ENCODE data around the gene ARHGAP45.
A peak's percentile ranks its signal among the peaks of the same experiment; 100 is the strongest.
"Not testable (repeated sequence)": the region's sequence is repeated elsewhere in the genome, so short reads cannot be mapped to it uniquely, and the experiment has no call there.

Gene ARHGAP45

DNA sequence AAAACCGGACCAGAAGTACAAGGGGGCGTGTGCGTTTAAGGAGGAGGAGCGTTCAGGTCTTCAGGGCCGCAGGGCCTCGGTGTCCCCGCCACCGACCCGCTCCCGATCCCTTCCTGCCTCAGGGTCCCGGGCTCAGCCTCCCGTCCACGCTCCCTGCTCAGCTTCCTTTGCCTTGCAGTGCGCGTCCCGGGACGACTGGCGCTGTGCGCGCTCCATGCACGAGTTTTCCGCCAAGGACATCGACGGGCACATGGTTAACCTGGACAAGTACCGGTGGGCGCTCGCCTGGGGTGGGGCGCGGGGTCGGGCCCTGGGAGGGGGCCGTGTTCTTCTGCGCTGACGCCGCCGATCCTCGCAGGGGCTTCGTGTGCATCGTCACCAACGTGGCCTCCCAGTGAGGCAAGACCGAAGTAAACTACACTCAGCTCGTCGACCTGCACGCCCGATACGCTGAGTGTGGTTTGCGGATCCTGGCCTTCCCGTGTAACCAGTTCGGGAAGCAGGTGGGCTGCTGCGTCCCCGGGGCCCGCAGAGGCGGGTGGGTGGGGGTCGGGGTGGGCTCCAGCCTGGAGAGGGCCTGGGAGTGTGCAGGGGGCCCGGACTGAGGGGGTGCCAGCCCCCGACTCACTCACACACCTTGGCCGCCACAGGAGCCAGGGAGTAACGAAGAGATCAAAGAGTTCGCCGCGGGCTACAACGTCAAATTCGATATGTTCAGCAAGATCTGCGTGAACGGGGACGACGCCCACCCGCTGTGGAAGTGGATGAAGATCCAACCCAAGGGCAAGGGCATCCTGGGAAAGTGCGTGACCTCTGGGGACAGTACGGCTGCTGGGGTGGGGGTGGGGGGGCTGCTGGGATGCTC lies 38.3 kb downstream of the ARHGAP45 start:
- DNase-seq = no peak

DNA sequence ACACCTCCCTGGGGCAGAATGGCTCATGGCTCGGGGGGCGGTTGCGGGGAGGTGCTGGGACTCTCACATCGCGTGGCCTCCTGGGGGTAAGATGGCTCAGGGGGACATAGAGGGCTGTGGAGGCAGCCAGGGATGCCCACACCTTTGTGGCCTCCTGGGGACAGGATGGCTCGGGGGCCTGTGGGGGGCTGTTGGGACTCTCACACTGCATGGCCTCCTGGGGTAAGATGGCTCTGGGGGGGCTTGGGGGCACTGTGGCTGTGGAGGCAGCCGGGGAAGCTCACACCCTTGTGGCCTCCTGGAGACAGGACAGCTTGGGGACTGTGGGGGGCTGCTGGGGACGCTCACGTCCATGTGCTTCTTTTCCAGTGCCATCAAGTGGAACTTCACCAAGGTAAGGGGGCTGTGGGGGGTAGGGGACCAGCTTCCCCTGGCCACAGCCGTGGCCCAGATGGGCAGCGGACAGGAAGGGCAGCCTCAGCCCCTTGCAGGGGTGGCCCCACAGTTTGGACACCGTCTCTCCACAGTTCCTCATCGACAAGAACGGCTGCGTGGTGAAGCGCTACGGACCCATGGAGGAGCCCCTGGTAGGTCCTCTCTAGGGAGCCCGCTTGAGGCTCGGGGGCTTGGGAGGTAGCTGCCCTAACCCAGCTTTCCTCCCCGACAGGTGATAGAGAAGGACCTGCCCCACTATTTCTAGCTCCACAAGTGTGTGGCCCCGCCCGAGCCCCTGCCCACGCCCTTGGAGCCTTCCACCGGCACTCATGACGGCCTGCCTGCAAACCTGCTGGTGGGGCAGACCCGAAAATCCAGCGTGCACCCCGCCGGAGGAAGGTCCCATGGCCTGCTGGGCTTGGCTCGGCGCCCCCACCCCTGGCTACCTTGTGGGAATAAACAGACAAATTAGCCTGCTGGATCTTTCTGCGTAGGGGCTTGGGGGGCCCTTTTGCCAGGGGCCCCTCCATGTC lies 39.2 kb downstream of the ARHGAP45 start:
- DNase-seq = no peak

DNA sequence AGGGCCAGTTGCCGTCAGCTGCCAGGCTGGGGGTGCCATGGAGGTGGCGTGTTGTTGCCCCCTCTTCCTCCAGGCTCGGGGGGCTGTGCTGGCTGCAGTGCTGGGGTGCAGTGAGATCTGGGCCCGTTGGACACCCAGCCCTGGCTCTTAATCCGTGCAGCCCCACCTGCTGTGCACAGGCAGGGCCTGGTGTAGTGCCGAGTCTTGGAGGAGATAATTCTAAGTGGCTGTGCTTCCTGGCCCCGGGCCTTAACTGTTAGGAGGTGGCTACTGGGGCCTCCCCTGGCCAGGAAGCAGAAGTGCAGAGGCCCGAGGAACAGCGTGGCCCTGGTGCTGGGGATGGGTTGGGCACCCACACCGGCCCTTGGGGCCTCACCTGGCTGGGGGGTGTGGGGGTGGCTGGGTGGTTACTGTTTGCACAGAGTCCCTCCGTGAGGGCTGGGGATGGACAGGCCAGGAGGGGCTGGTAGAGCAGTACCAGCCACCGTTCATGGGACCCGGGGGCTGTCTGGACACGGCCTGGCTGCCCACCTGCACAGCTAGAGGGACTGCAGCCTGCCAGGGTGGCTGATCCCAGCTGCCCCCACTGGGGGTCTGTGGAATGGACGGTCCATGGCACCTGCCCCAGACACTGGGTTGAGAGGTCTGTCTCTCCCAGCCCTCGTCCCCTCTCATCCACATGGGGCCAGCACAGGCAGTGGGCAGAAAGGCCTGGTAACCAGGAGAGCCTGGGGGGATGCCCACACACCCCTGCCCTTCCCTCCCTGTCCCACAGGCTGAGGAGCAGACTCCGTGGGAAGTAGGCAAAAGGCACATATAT lies 40.1 kb downstream of the ARHGAP45 start:
- no peak for DNase-seq

- no peak for DNase-seq
These were observed 40.8 kb downstream of the ARHGAP45 start for GRCh38 chr19:1107661-1108261.

GRCh38 chr19:1108291-1109031 lies 41.5 kb downstream of the ARHGAP45 start:
- DNase-seq = no peak

GRCh38 chr19:1109032-1109551 lies 42.1 kb downstream of the ARHGAP45 start:
- DNase-seq = no peak

DNA sequence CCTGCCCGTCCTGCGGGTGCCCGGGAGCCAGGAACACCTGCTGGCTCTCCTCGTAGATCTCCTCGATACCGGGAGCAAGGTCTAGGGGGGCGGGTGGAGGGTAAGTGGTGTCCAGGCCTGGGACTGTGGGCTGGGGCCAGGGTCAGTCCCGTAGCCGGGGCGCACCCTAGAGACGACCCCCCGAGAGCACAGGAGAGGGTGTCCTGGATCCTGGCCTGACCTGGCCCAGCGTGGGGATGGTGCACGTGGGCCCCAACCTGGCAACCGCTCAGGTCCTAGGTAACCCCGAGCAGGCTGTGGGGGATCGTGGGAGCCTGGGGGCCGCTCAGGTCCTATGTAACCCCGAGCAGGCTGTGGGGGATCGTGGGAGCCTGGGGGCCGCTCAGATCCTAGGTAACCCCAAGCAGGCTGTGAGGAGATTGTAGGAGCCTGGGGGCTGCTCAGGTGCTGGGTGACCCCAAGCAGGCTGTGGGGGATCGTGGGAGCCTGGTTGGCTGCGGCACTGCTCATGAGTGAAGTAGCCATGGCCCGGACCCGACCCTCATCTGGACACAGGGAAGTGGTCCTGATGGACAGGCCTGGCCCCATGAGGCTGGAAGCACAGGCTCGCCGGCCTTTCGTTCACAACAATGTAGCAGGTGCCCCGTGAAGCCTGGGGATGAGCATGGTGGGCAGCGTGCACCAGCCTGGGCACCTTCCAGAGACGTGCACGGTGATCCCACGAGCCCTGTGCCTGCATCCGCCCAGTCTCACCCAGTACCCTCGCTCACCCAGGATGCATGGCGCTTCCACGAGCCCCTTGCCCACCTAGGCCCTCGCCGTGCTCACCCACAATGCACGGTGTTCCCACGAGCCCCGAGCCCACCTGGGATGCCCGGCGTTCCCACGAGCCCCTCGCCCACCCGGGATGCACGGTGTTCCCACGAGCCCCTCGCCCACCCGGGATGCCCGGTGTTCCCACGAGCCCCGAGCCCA lies 43.0 kb downstream of the ARHGAP45 start:
- DNase-seq = no peak

- DNase-seq = no peak
These were observed 44.1 kb downstream of the ARHGAP45 start for GRCh38 chr19:1110809-1111640.

DNA sequence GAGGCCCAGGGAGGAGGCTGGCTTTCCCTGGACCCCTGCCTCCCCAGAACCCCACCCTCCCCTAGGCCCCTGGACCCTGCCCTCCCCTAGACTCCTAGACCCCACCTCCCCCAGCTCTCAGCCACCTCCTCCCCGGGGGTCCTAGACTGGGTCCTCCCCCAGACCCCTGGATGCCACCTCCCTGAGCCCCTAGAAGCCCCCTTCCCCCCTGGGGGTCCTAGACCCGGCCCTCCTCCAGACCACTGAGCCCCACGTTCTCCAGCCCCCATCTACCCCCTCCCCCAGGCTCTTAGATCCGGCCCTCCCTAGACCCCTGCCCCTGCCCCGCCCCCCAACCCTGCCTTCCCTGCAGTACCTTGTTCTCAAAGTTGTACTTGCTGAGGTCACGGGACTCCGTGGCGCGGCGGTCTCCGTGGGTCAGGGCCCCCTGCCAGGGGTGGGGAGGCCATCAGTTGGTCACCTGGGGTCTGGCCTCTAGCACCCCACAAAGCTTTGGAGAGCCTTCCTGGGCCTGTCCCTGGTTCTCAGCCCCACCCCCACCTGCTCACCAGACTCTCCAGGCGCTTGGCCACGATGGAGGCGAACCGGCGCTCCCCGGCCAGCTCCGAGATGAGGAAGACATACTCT lies 44.8 kb downstream of the ARHGAP45 start:
- DNase-seq = no peak

DNA sequence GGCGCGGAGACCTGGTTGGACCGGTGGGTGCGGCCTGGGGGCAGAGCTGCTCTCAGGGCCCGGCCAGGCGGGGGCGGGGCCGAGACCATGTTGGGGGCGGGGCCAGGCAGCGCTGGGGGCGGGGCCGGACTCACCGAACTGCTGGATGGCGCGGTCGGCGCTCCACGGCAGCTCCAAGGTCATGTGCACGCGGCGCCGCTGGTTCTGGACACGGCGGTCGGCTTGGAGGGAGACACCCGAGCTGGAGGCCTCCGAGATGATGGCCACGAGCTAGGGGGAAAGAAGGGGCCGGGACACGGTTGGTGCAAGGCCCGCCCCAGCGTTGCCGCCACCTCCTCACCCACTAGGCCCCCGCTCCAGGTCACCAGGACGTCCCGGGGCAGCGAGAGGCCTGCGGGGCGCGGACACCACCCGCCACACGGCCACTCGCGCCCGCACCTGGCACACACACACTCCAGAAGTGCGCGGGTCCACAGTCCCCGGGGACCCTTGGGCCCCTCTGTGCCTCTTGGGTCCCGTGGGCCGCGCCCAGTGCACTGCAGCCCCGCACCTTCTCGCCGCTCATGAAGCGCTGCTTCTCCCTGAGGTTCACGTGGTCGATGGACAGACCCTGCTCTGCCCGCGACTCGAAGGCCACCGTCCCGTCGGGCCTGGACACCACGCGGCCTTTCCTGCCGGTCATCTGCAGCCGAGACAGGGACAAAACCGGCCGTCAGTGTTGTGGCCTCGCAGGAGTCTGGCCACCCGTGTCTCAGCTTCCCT lies 45.5 kb downstream of the ARHGAP45 start:
- DNase-seq = no peak

DNA sequence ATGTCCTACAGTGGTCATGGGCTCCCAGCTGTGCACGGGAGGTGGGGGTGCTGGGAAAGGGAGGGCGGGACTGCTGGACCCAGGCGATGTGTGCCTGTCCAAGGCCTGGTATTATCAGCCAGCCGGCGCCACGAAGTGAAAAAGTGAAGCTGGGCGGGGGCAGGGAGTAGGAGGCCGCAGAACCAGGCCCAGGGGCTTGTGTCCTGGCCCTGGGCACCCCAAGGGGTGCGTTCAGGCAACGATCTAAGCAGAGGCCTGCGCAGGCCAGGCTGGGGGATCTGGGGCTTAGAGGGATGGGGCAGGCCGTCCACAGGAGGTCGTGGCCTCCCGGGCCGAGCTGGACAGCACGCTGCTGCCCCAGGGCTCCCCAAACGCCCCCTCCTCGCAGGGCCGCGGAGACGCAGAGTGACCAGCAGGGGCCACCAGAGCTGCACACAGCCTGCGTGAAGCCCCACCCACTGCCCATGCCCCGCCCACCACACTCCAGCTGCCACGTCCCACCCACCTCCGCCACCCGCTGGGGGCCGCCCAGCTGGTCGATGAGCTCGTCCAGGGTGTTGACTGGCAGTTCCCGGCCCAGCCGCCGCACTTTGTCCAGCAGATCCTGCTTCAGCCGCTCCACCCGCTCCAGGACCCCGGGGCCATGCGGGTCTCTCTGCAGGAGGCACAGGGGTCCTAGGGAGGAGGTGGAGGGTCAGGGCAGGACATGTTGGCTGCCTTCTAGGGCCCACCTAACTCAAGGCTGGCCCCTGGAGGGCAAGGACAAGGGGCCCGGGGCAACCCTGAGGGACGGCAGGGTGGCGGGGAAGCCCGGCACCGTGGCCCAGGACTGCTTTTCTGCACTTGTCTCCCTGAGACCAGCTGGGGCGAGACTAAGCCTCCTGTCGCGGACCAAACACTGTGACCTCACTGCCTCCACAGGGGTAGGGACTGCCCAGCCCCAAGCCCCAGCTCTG lies 46.3 kb downstream of the ARHGAP45 start:
- DNase-seq = peak; percentile 46

DNA sequence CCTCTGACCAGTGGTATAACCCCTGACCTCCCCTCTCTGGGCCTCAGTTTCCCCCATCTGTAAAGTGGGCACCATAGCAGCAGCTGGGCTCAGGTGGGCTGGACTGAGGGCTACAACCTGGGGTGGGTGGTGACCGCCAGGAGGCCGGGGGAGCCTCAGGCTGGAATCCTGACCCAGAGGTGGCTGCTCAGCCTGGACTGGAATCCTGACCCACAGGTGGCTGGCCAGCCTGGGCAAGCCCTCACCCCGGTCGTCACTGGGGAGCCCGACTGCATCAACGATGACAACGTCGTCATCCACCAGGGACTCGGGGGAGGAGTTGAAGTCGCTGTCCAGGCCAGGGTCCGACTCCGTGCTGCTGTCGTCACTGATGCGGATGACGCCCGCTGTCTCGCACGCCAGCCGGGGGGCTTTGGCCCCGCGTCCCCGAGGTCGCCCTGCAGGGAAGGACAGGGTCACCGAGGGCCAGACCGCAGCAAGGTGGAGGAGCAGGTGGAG lies 47.1 kb downstream of the ARHGAP45 start:
- no peak for DNase-seq

GRCh38 chr19:1114728-1115127 lies 47.8 kb downstream of the ARHGAP45 start:
- DNase-seq = not testable (repeated sequence)

DNA sequence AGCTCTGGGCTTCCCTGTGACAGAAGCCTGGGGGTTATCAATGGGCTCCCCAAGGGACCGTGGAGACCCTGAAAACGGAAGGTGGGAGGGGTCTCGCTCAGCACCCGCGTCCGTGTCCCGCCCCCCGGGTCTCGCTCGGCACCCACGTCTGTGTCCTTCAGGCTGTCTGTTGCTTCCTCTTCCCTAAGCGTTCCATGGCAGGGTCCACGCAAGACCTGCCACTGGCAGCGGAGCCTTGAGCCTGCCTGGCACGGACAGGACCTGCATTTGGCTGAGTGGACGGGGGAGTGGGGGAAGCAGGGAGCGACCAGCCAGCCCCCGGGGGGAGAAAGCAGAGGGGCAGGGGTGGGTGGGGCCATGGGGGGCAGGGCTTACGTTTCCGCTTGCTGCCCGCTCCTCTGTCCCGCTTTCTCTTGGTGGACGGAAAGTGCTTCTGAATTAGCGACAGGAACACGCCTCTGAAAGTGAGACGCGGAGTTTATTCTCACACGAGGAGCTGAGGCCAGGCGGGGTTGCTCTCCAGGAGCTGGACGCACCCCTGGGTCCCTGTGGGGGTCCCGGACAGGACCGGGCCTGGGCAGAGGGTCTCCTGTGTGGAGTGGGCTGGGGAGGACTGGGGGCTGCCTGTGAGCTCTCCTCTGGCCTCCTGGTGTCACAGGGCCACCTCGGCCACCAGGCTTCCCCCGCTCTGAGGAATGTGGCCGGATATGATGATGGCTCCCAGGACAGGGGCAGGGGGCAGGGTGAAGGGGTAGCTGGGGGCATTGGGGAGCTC lies 48.9 kb downstream of the ARHGAP45 start:
- DNase-seq = no peak

DNA sequence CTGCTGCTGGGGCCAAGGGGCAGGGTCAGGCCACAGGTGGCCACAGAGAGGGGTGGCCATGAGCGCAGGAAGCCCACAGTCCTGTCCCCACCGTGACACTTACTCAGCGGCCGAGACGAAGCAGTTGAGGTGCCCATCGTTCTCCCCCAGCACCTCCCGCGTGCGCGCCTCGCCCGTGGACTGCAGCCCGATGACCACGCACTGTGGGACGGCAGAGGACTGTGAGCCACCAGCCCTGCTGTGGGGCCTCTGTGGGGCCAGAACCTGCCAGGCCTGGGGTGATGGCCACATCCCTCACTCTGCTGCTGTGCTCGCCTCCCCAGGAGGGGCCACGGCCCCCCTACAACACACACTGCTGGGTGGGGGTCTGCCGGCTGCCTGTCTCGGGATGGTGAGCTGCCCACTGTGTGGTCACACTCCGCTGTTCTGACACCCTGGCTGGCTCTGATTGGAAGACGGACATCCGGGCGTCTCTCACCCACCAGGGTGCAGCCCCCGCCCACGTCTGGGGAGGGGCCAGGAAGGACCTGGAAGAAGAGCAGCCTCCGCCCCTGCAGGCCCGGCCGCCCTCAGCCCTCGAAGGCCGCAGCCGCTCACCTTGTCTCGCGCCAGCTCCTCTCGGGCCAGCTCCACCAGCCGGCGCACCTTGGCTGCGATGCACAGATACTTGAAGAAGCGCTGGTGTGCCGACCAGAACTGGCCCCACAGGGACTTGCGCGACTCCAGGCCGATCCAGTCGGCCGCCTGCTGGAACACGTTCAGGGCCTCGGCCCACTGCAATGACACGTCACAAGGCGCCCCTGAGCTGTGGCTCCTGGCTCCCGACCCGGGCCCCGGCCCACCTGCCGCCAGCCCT lies 50.0 kb downstream of the ARHGAP45 start:
- no peak for DNase-seq

Measured in NCI-H526 treated with DMSO at 0.1 percent for 48 hours (cell line).